Measurements from ENCODE around the gene ASTL.

The ASTL gene

GRCh38 chr2:96113951-96114350 lies 24.4 kb downstream of the ASTL start:
- H3K4me3 ChIP-seq (ENCODE audit: low read length), result no peak overlapping the region
- no peak for DNase-seq (ENCODE audit: low read depth)
- no peak for TF ChIP-seq CTCF (conservative IDR thresholded peaks at IDR 0.05; ENCODE audit: low read length)

GRCh38 chr2:96113367-96113677 lies 25.0 kb downstream of the ASTL start:
- DNase-seq (ENCODE audit: low read depth), result no peak
- no peak for TF ChIP-seq CTCF (conservative IDR thresholded peaks at IDR 0.05; ENCODE audit: low read length)
- H3K4me3 ChIP-seq (ENCODE audit: low read length), result no peak overlapping the region

GRCh38 chr2:96112501-96113366 lies 25.6 kb downstream of the ASTL start:
- no peak overlapping the region for H3K4me3 ChIP-seq (ENCODE audit: low read length)
- no peak for TF ChIP-seq CTCF (conservative IDR thresholded peaks at IDR 0.05; ENCODE audit: low read length)
- DNase-seq (ENCODE audit: low read depth), result no peak

GRCh38 chr2:96111823-96112500 lies 26.3 kb downstream of the ASTL start:
- TF ChIP-seq CTCF (conservative IDR thresholded peaks at IDR 0.05; ENCODE audit: low read length), result no peak
- no peak overlapping the region for H3K4me3 ChIP-seq (ENCODE audit: low read length)
- no peak for DNase-seq (ENCODE audit: low read depth)

DNA sequence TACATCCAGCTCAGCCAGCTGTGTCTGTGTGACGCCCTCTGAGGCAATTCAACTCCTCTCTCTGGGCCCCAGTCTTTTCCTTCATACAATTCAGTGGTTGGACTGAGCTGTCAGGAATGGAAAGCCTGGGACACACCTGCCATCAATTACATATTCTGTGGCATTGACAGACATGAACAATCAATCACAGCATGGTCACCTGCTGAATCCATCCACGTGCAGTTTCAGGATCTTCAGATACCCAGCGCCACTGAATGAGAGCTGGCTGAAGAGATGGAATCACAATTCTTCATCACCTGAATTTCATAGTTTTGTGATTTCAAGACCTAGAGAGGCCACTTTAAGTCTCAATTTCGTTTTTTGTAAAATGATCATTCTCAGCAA lies 27.1 kb downstream of the ASTL start:
- no peak for DNase-seq (ENCODE audit: low read depth)
- TF ChIP-seq CTCF (conservative IDR thresholded peaks at IDR 0.05; ENCODE audit: low read length), result no peak
- no peak overlapping the region for H3K4me3 ChIP-seq (ENCODE audit: low read length)

GRCh38 chr2:96110621-96111256 lies 27.6 kb downstream of the ASTL start:
- no peak overlapping the region for H3K4me3 ChIP-seq (ENCODE audit: low read length)
- TF ChIP-seq CTCF (conservative IDR thresholded peaks at IDR 0.05; ENCODE audit: low read length), result no peak
- DNase-seq (ENCODE audit: low read depth), result no peak
